ENCODE data around the gene ZNF451.

DNA sequence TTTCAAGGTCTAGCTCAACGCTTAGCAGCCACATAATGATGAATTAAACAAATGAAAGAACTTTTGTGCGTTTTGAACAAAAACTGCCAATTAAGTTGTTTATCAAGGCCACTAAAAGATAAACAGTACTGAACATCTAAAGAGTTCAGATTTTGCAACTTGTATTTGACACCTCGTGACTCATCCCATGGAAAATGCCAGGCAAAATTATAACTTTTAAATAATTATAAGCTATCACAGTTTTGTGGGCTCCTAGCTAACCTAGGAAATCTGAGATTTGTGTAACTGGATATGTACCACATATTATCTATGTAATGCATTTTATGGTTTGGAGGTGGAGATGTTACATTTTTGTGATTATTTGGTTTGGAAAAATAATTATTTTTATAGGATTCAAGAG lies 72.5 kb downstream of the ZNF451 start:
- TF ChIP-seq, protein P1, sequence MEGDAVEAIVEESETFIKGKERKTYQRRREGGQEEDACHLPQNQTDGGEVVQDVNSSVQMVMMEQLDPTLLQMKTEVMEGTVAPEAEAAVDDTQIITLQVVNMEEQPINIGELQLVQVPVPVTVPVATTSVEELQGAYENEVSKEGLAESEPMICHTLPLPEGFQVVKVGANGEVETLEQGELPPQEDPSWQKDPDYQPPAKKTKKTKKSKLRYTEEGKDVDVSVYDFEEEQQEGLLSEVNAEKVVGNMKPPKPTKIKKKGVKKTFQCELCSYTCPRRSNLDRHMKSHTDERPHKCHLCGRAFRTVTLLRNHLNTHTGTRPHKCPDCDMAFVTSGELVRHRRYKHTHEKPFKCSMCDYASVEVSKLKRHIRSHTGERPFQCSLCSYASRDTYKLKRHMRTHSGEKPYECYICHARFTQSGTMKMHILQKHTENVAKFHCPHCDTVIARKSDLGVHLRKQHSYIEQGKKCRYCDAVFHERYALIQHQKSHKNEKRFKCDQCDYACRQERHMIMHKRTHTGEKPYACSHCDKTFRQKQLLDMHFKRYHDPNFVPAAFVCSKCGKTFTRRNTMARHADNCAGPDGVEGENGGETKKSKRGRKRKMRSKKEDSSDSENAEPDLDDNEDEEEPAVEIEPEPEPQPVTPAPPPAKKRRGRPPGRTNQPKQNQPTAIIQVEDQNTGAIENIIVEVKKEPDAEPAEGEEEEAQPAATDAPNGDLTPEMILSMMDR (IDR thresholded peaks at IDR 0.05) = no peak
- TF ChIP-seq POLR2A (IDR thresholded peaks at IDR 0.05) = no peak

Measured in uterus (tissue), 2 donors.